OCI-LY1 (cell line): ENCODE measurements around the gene ARMH4.

Experiments used
- H2AFZ ChIP-seq: fragments of 200-600 bp; sonication (generic), shearing (Covaris generic); 2 replicates; pipeline ENCODE4 v1.6.0; 2014; ENCODE audit warnings: antibody characterized with exemption, mild to moderate bottlenecking, low read length
- H3F3A ChIP-seq: fragments of 200-600 bp; sonication (generic), shearing (Covaris generic); 2 replicates; pipeline ENCODE4 v1.6.0; 2014; ENCODE audit warnings: mild to moderate bottlenecking, antibody characterized with exemption, low read length, moderate library complexity; ENCODE audit not compliant: insufficient read depth
- H3K27ac ChIP-seq: fragments of 200-600 bp; sonication (generic); 2 replicates; pipeline ENCODE4 v1.5.1; 2014; ENCODE audit warnings: low read length, mixed run types, mild to moderate bottlenecking, low read depth; ENCODE audit not compliant: poor library complexity, severe bottlenecking
- H3K27me3 ChIP-seq: fragments of 200-600 bp; sonication (generic); 2 replicates; pipeline ENCODE4 v1.6.0; 2014; ENCODE audit warnings: antibody characterized with exemption, mild to moderate bottlenecking, low read length, moderate library complexity; ENCODE audit not compliant: insufficient read depth
- H3K36me3 ChIP-seq: fragments of 200-600 bp; sonication (generic); 2 replicates; pipeline ENCODE4 v1.6.1; 2014; ENCODE audit warnings: mild to moderate bottlenecking, antibody characterized with exemption, low read length, moderate library complexity, mixed read lengths; ENCODE audit not compliant: insufficient read depth
- H3K4me1 ChIP-seq: fragments of 200-600 bp; sonication (generic); 2 replicates; pipeline ENCODE4 v1.5.1; 2014; ENCODE audit warnings: mild to moderate bottlenecking, low read length, moderate library complexity; ENCODE audit not compliant: insufficient read depth, severe bottlenecking
- H3K4me2 ChIP-seq: fragments of 200-600 bp; sonication (generic), shearing (Covaris generic); 2 replicates; pipeline ENCODE4 v1.6.1; 2014; ENCODE audit warnings: low read length
- H3K4me3 ChIP-seq: fragments of 200-600 bp; sonication (generic); 2 replicates; pipeline ENCODE4 v1.5.1; 2014; ENCODE audit warnings: low read length, low read depth, mild to moderate bottlenecking, mixed read lengths; ENCODE audit not compliant: poor library complexity, severe bottlenecking
- H3K79me2 ChIP-seq: fragments of 200-600 bp; shearing (Covaris generic); 2 replicates; pipeline ENCODE4 v1.6.1; 2016; ENCODE audit warnings: mixed run types, low read length, mixed read lengths; ENCODE audit not compliant: insufficient read depth
- H3K9ac ChIP-seq: fragments of 200-600 bp; sonication (generic), shearing (Covaris generic); 2 replicates; pipeline ENCODE4 v1.6.1; 2014; ENCODE audit warnings: mild to moderate bottlenecking, low read length, mixed read lengths
- H3K9me2 ChIP-seq: fragments of 200-600 bp; sonication (generic), shearing (Covaris generic); 2 replicates; pipeline ENCODE4 v1.6.1; 2014; ENCODE audit warnings: low read depth, mild to moderate bottlenecking, low read length, mixed read lengths
- H3K9me3 ChIP-seq: fragments of 200-600 bp; shearing (Covaris generic); 2 replicates; pipeline ENCODE4 v1.6.1; 2014; ENCODE audit warnings: low read length, mixed read lengths
- H4K20me1 ChIP-seq: fragments of 200-600 bp; sonication (generic), shearing (Covaris generic); 2 replicates; pipeline ENCODE4 v1.6.0; 2016; ENCODE audit warnings: mild to moderate bottlenecking, low read length; ENCODE audit not compliant: insufficient read depth
- EZH2 ChIP-seq: fragments of 200-600 bp; sonication (generic), shearing (Covaris generic); IDR thresholded peaks from 2 replicates; pipeline ENCODE4 v1.8.0; 2017; ENCODE audit warnings: borderline replicate concordance, mixed run types, mild to moderate bottlenecking, antibody characterized with exemption, low read length, moderate library complexity, mixed read lengths
- TF ChIP-seq, protein P1 (sequence below): fragments of 200-600 bp; sonication (generic), shearing (Covaris generic); IDR thresholded peaks from 2 replicates; pipeline ENCODE4 v1.5.1; 2017; ENCODE audit warnings: mild to moderate bottlenecking, antibody characterized with exemption, low read length, moderate library complexity, mixed read lengths

The ARMH4 gene

DNA sequence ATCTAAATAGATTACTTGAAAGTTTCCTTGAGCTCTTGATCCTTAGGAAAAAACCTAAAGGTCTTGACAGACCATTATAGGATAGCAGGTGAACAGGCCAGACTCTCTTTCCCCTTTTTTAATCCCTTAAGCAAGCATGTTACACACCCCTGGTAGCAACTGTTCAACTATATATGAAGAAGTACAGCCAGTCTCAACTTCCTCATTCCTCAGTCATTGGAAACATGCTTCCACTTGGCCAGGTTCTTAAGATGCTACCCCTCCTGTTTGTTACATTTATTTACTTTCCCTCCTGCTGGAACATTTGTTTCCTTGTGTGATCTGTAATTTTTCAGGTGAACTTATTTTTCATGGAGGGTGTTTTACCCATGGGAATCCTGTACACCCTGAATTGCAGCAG, 124.1 kb downstream of the ARMH4 start:
- H3K9ac ChIP-seq = no peak overlapping the region
- H4K20me1 ChIP-seq = no peaks in the 10 kb centered on the region
- no peaks in the 10 kb centered on the region for H3K9me3 ChIP-seq
- no peaks in the 10 kb centered on the region for H3K79me2 ChIP-seq
- no peak overlapping the region for H3K27ac ChIP-seq
- H3K36me3 ChIP-seq = no peaks in the 10 kb centered on the region
- no peaks in the 10 kb centered on the region for H3F3A ChIP-seq
- no peaks in the 10 kb centered on the region for H3K4me1 ChIP-seq
- no peaks in the 10 kb centered on the region for H3K9me2 ChIP-seq
- no peak overlapping the region for H3K4me3 ChIP-seq
- no peak for TF ChIP-seq EZH2
- TF ChIP-seq, protein P1, sequence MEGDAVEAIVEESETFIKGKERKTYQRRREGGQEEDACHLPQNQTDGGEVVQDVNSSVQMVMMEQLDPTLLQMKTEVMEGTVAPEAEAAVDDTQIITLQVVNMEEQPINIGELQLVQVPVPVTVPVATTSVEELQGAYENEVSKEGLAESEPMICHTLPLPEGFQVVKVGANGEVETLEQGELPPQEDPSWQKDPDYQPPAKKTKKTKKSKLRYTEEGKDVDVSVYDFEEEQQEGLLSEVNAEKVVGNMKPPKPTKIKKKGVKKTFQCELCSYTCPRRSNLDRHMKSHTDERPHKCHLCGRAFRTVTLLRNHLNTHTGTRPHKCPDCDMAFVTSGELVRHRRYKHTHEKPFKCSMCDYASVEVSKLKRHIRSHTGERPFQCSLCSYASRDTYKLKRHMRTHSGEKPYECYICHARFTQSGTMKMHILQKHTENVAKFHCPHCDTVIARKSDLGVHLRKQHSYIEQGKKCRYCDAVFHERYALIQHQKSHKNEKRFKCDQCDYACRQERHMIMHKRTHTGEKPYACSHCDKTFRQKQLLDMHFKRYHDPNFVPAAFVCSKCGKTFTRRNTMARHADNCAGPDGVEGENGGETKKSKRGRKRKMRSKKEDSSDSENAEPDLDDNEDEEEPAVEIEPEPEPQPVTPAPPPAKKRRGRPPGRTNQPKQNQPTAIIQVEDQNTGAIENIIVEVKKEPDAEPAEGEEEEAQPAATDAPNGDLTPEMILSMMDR = no peak
- no peak overlapping the region for H3K4me2 ChIP-seq
- H2AFZ ChIP-seq = no peak overlapping the region
- no peaks in the 10 kb centered on the region for H3K27me3 ChIP-seq

DNA sequence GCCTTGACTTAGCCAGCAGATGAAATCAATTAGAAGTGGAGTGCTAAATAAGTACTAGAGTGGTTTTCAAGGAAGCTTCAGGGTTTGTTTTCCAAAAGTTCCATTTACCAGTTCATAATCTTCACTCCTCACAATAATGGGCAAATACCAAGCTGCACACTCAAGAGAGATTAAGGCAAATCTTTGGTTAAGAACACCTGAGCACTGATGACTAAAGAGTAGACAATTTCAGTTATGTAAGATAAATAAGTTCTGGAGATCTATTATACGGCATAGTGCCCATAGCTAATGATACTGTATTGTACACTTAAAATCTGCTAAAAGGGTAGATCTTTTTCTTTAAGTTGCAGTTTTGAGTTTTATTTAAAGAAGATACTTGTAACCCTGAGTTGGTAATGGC, 125.0 kb downstream of the ARMH4 start:
- Histone ChIP-seq H3K36me3 (no peaks in the 10 kb centered on the region), H3K4me1 (no peaks in the 10 kb centered on the region), H4K20me1 (no peaks in the 10 kb centered on the region), H3K4me2 (no peak overlapping the region), H3K9me3 (no peaks in the 10 kb centered on the region), H3K27ac (no peak overlapping the region), H2AFZ (no peak overlapping the region), H3K9me2 (no peaks in the 10 kb centered on the region), H3K4me3 (no peak overlapping the region), H3K27me3 (no peaks in the 10 kb centered on the region), H3F3A (no peaks in the 10 kb centered on the region), H3K9ac (no peak overlapping the region), H3K79me2 (no peaks in the 10 kb centered on the region)
- no peak for TF ChIP-seq EZH2
- TF ChIP-seq, protein P1 = no peak

DNA sequence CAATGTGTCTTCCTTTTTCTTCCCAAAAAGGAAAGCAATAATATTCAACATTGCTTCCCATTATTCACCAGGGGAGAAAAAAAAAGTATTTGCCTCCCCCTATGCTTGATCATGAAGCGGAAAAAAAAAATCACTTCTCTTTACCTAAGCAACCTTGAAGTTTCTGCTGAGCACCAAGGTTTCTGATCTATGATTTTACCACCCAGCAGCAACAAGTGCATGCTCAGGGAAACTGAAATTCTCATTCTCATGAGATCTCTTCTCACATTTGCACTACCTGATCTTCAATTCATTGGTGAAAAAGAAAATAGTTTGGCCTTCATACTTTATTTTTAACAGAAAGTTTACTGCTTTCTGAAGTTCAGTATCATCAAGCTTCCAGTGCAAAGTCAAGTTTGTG, 125.8 kb downstream of the ARMH4 start:
- H3K27ac ChIP-seq = no peak overlapping the region
- H4K20me1 ChIP-seq = no peaks in the 10 kb centered on the region
- H3K9ac ChIP-seq = no peak overlapping the region
- no peaks in the 10 kb centered on the region for H3K36me3 ChIP-seq
- no peaks in the 10 kb centered on the region for H3K9me3 ChIP-seq
- TF ChIP-seq EZH2 = no peak
- TF ChIP-seq, protein P1 = no peak
- H3K4me1 ChIP-seq = no peaks in the 10 kb centered on the region
- H3K79me2 ChIP-seq = no peaks in the 10 kb centered on the region
- no peak overlapping the region for H2AFZ ChIP-seq
- no peak overlapping the region for H3K4me3 ChIP-seq
- H3K9me2 ChIP-seq = no peaks in the 10 kb centered on the region
- no peak overlapping the region for H3K4me2 ChIP-seq
- H3F3A ChIP-seq = no peaks in the 10 kb centered on the region
- no peaks in the 10 kb centered on the region for H3K27me3 ChIP-seq
